HG03139 (cell line): ENCODE results near the gene PSMA4.
"Not testable (repeated sequence)": the region's sequence is repeated elsewhere in the genome, so short reads cannot be mapped to it uniquely, and the experiment has no call there.

Experiments
- ATAC-seq: cut with Tn5 transposase; IDR thresholded peaks from one replicate; pipeline ENCODE4 v1.9.1; 2021; ENCODE audit not compliant: unreplicated experiment

Gene PSMA4

DNA sequence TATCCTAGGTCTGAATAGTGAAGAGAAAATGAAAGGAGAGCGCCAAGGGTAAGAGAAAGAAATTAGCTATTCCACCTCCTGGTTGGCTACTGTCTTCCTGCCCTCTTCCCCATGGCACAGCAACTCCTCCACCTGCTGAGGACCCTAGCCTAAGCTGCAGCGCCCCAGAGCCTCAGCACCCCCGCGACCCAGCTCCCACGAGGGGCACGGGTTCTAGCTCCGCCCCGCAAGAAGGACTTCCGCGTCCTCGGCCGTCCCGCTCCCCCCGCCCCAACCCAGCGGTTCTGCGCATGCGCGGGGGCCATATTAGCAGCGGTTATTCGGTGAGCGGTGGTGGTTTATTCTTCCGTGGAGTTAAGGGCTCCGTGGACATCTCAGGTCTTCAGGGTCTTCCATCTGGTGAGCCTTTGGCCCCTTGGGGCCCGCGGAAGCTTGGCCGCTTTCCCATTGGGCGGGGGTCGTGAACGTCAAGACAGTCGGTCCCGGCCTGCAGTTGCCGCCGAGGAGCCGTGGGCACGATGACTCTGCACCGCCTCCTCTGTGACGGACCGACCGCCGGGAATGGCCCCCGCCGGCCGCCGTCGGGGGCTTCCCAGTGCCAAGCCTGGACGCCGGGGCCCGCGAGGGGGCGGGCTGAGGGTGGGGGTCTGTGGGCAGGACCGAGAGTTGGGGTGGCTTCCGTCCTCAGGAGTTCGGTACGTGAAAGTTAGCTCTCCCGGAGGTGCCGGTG is at the start of gene PSMA4:
Gene PSMA4 (plus strand): TSS at position 304 of the 730 bp plus-strand sequence. CDS start 1,484 bp downstream, outside the sequence.
- ATAC-seq, result peak; percentile 69

- no peak for ATAC-seq
These were observed 47.4 kb upstream of the PSMA4 start for GRCh38 chr15:78492872-78493271.

GRCh38 chr15:78501857-78502256 is 38.4 kb upstream of the PSMA4 start:
- ATAC-seq, result no peak

DNA sequence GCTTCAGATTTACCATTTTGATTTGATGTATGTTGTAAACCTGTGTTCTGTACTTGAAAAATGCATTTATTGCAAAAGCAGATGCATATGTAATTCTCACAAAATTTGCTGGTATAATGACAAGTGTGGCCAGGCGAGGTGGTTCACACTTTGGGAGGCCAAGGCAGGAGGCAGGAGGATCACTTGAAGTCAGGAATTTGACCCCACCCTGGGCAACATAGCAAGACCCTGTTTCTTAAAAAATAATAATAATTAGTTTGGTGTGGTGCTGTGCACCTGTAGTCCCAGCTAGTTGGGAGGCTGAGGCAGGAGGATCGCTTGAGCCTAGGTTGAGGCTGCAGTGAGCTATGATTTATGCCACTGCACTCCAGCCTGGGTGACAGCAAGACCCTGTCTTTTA is 37.6 kb upstream of the PSMA4 start:
- no peak for ATAC-seq

GRCh38 chr15:78506971-78507830 is 33.0 kb upstream of the PSMA4 start, which contains the start of gene HYKK:
Gene HYKK (plus strand): TSS chr15:78507577. CDS start chr15:78513089, 5,512 bp downstream.
- ATAC-seq, result peak; percentile 78

DNA sequence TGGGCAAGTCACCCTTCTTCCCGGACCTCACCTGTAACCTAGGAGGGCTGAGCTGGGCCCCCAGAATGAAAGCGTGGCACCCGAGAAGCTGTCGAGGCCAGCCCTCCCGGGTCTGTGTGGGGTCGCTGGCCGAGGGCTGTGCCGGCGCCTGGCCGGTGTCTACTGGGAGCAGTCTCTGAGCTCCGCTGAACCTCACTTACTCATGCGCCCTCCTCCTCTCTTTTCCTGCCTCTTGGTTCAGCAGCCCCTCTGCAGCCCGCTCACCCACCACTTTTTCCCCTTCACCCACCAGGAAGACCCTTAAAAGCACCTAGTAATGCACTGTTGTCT is 32.4 kb upstream of the PSMA4 start:
- peak; percentile 25 for ATAC-seq

DNA sequence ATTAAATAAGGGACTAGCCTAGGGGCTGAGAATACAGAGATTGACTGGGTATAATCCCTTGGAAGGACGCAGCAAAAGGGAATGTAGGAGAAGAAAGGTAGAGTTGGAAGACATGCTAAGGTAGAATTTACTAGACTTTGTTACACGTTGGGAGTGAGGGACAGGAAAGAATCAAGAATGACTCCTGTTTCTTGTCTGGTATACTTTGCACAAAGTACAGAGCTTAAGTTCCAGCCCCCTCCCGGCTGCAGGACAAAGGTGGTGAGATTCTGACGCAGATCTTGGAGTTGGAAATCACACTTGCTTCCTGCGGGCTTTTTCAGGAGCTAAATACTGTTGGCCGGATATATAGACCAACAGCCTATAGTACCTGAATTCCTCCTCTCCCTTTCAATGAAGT is 32.0 kb upstream of the PSMA4 start:
- no peak for ATAC-seq

DNA sequence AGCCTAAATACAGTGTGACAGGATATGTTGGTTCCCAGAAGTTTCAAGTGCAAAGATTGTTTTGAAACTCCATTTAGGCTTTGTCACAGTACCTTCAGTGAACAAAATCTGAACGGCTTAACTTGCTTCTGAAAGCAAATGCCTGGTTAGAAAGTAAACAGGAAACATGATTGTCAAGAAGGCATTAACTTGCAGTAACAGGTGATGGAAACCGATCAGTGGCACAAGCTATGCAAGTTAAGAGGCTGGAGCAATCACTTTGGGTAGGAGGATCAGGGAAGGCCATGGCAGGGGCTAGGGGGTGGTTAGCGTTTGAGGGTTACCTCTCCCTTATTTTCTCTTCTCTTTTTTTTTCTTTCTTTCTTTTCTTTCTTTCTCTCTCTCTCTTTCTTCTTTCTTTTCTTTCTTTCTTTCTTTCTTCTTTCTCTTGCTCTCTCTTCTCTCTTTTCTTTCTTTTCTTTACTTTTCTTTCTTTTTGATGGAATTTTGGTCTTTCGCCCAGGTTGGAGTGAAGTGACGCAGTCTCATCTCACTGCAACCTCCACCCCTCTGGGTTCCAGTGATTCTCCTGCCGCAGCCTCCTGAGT is 30.4 kb upstream of the PSMA4 start:
- no peak for ATAC-seq

DNA sequence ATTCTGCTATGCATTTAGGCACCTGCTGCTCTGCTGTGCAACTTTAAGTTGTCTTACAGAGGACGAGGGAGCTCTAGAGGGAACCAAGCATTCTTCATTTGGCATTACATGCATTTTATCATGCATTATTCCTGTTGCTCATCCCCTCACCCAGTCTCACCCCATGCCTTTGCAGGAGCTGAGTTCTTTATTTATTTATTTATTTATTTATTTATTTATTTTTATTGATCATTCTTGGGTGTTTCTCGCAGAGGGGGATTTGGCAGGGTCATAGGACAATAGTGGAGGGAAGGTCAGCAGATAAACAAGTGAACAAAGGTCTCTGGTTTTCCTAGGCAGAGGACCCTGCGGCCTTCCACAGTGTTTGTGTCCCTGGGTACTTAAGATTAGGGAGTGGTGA is 20.2 kb upstream of the PSMA4 start:
- not testable (repeated sequence) for ATAC-seq

GRCh38 chr15:78524230-78524629 is 16.0 kb upstream of the PSMA4 start:
- no peak for ATAC-seq

DNA sequence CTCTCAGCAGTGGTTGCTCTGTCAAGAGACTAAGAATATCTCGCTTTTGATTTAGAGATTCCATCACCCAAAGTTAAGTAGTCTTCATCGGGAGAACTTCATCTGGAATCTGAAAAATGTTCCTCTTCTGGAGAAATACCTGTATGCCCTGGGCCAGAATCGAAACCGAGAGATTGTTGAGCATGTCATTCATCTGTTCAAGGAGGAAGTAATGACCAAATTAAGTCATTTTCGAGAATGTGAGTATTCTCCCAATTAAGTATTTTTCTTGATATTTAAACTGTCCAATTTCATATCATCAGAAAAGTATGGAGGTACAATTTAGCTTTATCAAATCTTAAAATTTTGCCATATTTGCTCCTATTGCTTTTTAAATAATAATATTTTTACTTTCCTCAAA is 12.9 kb upstream of the PSMA4 start:
- ATAC-seq, result no peak

DNA sequence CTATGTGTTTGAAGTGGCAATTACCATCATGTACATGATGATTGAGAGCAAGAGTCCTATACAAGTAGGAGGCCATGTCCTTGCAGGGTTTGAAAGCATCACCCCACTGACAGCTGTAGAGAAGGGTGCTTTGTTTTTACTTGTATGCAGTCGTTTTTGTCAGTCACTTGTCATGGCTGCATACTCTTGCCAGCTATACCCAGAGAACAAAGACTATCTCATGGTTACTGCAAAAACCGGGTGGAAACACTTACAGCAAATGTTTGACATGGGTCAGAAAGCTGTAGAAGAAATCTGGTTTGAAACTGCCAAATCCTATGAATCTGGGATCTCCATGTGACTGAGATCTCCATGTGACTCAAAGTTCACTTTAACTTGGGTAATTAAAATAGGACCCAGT is 6.9 kb upstream of the PSMA4 start:
- ATAC-seq, result no peak

DNA sequence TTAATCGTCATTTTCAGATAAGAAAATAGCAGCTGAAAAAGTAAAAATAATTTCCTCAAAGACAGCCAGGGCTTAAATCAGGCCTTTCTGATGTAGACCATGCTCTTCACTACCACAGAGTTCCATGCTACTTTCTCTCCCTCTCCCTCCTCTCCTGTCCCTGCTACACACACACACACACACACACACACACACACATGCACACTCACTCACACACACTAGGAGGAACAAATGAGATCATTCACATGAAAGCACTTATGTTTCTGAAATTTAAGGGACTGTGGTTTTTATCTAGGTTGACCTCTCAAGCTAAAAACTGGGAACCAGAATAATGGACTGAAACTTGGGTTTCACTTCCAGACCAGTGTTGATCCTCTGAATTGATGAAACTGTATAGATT is 4.1 kb upstream of the PSMA4 start:
- no peak for ATAC-seq

- no peak for ATAC-seq
These were observed 2.9 kb upstream of the PSMA4 start for GRCh38 chr15:78537266-78537905.

DNA sequence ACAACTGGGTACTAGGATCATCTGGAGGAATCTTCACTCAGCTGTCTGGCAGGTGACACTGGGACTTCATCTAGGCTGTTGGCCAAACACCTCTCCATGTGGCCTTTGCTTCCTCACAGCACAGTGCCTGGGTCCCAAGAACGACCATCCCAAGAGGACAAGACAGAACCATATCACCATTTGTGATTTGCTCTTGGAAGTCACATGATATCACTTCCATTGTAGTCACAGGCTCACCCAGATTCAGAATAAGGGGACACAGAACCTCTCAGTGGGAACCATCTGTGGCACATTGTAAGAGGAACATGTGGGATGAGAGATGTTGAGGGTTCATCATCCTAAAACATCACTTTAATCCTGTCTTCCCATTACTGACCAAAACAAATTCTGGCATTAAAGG is 1.9 kb upstream of the PSMA4 start:
- ATAC-seq, result no peak

- ATAC-seq, result not testable (repeated sequence)
These were observed 642 bp upstream of the PSMA4 start for GRCh38 chr15:78539464-78540140.

- no peak for ATAC-seq
These were observed 863 bp downstream of the PSMA4 start for GRCh38 chr15:78540871-78541743.

DNA sequence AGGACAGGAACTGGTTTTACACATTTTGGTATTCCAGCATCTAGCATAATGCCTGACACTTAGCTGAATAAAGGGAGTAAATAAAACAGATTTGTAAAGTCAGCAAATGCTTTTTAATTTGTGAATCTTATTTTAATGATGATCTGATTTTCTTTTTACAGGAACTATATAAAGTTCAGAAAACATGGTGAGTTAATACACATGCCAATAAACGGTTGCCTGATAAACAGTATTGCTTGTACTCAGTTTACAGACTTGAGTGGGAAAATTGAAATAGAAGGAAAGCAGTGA is 1.4 kb downstream of the PSMA4 start:
- no peak for ATAC-seq

- no peak for ATAC-seq
These were observed 2.4 kb downstream of the PSMA4 start for GRCh38 chr15:78542647-78543046.

DNA sequence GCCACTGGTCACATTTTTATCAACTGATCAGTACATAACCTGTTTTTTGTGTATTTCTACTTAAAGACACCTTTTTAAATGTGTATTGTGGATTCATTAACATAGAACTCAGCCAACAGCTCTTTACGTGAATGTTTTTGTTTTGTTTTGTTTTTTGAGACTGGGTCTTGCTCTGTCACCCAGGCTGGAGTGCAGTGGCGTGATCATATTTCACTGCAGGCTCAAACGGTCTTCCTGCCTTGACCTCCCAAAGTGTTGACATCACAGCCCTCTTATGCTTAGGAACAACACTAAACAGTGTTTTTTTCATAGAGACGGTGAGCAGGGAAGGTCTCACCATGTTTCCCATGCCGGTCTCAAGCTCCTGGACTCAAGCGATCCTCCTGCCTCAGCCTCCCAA is 9.9 kb downstream of the PSMA4 start:
- ATAC-seq, result no peak
